Endothelial cell (in vitro differentiated cells): Measurements from ENCODE around the gene MYRF. TPM values are rescaled to one million over a fixed set of nuclear protein-coding genes. Genes with fewer than 3 reads are reported as not detected.

ENCODE experiments used
- DNase-seq: peaks from one replicate; pipeline ENCODE4 v3.0.0; 2021; ENCODE audit warnings: low spot score
- H3K27ac Mint-ChIP-seq: one replicate; pipeline ENCODE4 v1.8.0; 2021; ENCODE audit warnings: mixed read lengths, inconsistent platforms; ENCODE audit not compliant: unreplicated experiment
- H3K27me3 Mint-ChIP-seq: one replicate; pipeline ENCODE4 v1.8.0; 2021; ENCODE audit warnings: mild to moderate bottlenecking, moderate library complexity, mixed read lengths, inconsistent platforms; ENCODE audit not compliant: unreplicated experiment
- H3K36me3 Mint-ChIP-seq: one replicate; pipeline ENCODE4 v1.8.0; 2021; ENCODE audit warnings: mild to moderate bottlenecking, low read depth, mixed read lengths, inconsistent platforms; ENCODE audit not compliant: unreplicated experiment
- H3K4me1 Mint-ChIP-seq: one replicate; pipeline ENCODE4 v1.8.0; 2021; ENCODE audit warnings: mild to moderate bottlenecking, mixed read lengths, inconsistent platforms; ENCODE audit not compliant: unreplicated experiment
- H3K4me3 Mint-ChIP-seq: one replicate; pipeline ENCODE4 v1.8.0; 2021; ENCODE audit warnings: mild to moderate bottlenecking, mixed read lengths, inconsistent platforms; ENCODE audit not compliant: unreplicated experiment
- H3K9me3 Mint-ChIP-seq: one replicate; pipeline ENCODE4 v1.8.0; 2021; ENCODE audit warnings: mixed read lengths, inconsistent platforms; ENCODE audit not compliant: unreplicated experiment
- total RNA-seq: library from RNA; stranded (reverse); fragmentation: NEBNext Ultra II Directional; extraction: Animal tissue kit (Norgen Biotek cat#: 25700); gene quantifications from one replicate; pipeline ENCODE4 v1.2.1, GENCODE V29; 2021; ENCODE audit not compliant: unreplicated experiment
- TF ChIP-seq, protein P1 (sequence below): fragments of 200-600 bp; sonication (generic); IDR thresholded peaks from one replicate; pipeline ENCODE4 v1.5.0; 2021; ENCODE audit warnings: antibody characterized with exemption; ENCODE audit not compliant: unreplicated experiment

MYRF gene
- total RNA-seq, 1 donor from 2014 or later, result 1.5 TPM

DNA sequence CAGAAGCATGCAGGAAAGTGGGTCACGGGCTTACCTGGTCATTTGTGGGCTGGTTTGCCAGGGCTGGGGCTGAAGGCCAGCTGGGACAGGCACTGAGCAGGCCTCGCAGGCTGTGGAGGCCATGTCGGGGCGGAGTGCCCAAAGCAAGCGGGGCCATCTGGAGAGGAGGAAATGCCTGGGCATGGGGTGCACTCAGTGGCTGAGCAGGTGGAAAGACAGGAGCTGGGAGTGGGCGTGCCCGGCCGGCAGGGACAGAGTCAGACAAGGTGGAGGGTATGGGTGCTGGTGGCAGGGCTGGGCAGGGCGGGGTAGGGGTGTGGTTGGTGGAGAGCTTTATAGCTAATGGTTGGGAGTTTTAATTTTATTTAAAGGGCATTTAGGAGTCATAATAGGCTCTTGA, 44.9 kb upstream of the MYRF start:
- no peak overlapping the region for H3K4me3 Mint-ChIP-seq
- no peak for DNase-seq
- peak overlapping the region; percentile 17 for H3K27ac Mint-ChIP-seq
- H3K9me3 Mint-ChIP-seq, result no peaks in the 10 kb centered on the region
- no peaks in the 10 kb centered on the region for H3K4me1 Mint-ChIP-seq
- TF ChIP-seq, protein P1, sequence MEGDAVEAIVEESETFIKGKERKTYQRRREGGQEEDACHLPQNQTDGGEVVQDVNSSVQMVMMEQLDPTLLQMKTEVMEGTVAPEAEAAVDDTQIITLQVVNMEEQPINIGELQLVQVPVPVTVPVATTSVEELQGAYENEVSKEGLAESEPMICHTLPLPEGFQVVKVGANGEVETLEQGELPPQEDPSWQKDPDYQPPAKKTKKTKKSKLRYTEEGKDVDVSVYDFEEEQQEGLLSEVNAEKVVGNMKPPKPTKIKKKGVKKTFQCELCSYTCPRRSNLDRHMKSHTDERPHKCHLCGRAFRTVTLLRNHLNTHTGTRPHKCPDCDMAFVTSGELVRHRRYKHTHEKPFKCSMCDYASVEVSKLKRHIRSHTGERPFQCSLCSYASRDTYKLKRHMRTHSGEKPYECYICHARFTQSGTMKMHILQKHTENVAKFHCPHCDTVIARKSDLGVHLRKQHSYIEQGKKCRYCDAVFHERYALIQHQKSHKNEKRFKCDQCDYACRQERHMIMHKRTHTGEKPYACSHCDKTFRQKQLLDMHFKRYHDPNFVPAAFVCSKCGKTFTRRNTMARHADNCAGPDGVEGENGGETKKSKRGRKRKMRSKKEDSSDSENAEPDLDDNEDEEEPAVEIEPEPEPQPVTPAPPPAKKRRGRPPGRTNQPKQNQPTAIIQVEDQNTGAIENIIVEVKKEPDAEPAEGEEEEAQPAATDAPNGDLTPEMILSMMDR, result no peak
- no peaks in the 10 kb centered on the region for H3K36me3 Mint-ChIP-seq
- peaks cover 4% of the 10 kb centered on the region for H3K27me3 Mint-ChIP-seq

DNA sequence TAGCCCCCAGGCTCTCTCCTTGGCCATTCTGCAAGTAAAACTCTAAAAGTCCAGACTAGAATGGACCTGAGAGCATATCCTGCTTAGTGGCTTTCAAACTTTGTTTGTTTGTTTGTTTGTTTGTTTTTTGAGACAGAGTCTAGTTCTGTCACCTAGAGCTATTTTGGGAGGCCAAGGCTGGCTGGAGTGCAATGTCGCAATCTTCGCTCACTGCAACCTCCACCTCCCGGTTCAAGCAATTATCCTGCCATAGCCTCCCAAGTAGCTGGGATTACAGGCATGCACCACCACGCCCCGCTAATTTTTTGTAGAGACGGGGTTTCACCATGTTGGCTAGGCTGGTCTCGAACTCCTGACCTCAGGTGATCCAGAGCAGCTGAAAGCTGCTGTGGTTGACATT, 43.3 kb upstream of the MYRF start:
- H3K27me3 Mint-ChIP-seq, result peaks cover 4% of the 10 kb centered on the region
- DNase-seq, result no peak
- no peaks in the 10 kb centered on the region for H3K4me1 Mint-ChIP-seq
- no peaks in the 10 kb centered on the region for H3K36me3 Mint-ChIP-seq
- H3K4me3 Mint-ChIP-seq, result no peak overlapping the region
- no peak overlapping the region for H3K27ac Mint-ChIP-seq
- H3K9me3 Mint-ChIP-seq, result no peaks in the 10 kb centered on the region
- TF ChIP-seq, protein P1, result no peak

DNA sequence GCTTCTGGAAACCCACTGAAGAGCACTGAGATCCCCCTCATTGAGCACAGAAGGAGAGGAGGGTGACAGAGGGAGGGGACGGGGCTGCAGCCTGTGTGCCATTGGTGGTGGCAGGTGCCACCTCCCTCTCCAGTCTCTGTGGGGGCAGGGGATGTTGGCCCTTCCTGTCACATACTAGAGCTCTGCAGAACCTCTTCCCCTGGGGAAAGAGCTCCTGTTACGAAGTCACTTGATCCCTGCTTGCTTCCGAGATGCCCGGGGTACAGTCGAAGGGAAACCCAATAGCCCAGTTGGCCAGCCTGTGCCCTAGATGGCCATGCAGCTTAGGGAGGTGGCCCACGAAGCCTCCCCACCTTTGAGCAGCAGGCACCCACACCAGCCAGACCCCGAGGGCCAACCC, 42.9 kb upstream of the MYRF start:
- H3K36me3 Mint-ChIP-seq, result no peaks in the 10 kb centered on the region
- no peak overlapping the region for H3K27ac Mint-ChIP-seq
- H3K27me3 Mint-ChIP-seq, result peaks cover 3% of the 10 kb centered on the region
- H3K9me3 Mint-ChIP-seq, result no peaks in the 10 kb centered on the region
- TF ChIP-seq, protein P1, result no peak
- no peak for DNase-seq
- no peaks in the 10 kb centered on the region for H3K4me1 Mint-ChIP-seq
- H3K4me3 Mint-ChIP-seq, result no peak overlapping the region

DNA sequence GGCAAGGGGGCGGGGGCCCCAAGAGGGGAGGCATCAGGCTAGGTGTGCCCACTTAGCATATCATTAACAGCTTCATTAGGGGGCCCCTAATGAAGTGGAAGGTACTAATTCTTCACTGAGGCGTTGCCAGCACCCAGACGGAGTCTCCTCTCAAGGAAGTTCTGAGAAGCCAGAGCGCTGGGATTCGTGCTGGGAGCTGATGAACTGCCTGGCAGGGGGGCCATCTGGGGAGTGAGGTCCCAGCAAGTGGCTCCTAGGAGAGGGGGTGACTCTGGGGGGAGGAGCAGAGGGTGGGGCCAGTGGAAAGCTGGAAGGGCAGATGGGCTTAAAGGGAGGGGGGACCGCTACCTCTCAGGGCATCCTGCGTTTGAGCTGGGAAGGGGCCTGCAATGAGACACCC, 42.4 kb upstream of the MYRF start:
- Mint-ChIP-seq H3K27ac (no peak overlapping the region), H3K9me3 (no peaks in the 10 kb centered on the region), H3K4me1 (no peaks in the 10 kb centered on the region), H3K27me3 (peaks cover 3% of the 10 kb centered on the region), H3K36me3 (no peaks in the 10 kb centered on the region), H3K4me3 (no peak overlapping the region)
- TF ChIP-seq, protein P1, result no peak
- DNase-seq, result no peak

DNA sequence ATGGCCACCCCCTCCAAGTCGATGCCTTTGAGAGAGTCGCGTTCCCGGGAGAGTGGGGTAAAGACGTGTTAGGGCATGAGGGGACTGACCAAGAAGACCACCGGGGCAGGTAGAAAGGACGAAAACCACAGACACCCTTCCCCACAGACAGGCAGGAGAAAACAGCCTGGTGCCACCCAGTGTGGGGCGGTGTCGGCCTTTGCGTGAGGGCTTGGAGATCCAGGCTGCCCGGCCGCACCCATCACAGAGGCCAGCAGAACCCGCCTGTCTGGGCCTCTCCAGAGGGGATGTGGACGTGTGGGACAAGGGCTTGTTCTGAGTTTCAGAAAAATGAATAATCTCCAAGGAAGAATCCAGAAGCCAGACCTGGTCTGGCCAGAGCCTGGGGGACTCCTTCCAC, 41.4 kb upstream of the MYRF start:
- no peaks in the 10 kb centered on the region for H3K27me3 Mint-ChIP-seq
- no peaks in the 10 kb centered on the region for H3K9me3 Mint-ChIP-seq
- no peak overlapping the region for H3K4me3 Mint-ChIP-seq
- H3K4me1 Mint-ChIP-seq, result peaks cover under 1% of the 10 kb centered on the region
- TF ChIP-seq, protein P1, result no peak
- peak overlapping the region; percentile 30 for H3K27ac Mint-ChIP-seq
- DNase-seq, result no peak
- no peaks in the 10 kb centered on the region for H3K36me3 Mint-ChIP-seq
